HG02759 (cell line): ENCODE measurements around the gene TGFBR2.

Experiments used
- ATAC-seq: cut with Tn5 transposase; IDR thresholded peaks from one replicate; pipeline ENCODE4 v1.9.1; 2021; ENCODE audit warnings: mild to moderate bottlenecking, moderate library complexity; ENCODE audit not compliant: unreplicated experiment

The TGFBR2 gene

DNA sequence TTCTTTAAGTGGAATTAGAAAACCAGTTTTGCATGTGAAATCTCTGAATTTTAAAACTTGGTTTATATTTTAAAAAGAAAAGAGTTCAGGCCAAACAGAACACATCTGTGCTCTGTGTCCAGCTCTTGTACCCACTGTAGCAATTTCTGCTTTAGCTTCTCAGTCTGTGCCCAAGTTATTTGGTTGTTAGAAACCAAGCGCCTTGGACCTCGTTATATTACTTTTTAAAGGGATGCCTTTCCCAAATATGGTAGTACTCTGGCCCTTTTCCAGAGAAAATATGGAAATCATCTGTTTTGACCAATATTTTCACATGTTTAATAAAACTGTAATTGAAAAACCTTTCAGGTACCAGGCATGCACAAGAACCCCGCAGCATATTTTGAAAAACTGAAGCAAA is 27.3 kb downstream of the TGFBR2 start:
- no peak for ATAC-seq

- ATAC-seq = no peak
Observed at GRCh38 chr3:30634761-30635735, 28.6 kb downstream of the TGFBR2 start.

GRCh38 chr3:30637310-30638219 is 31.2 kb downstream of the TGFBR2 start:
- ATAC-seq = no peak

DNA sequence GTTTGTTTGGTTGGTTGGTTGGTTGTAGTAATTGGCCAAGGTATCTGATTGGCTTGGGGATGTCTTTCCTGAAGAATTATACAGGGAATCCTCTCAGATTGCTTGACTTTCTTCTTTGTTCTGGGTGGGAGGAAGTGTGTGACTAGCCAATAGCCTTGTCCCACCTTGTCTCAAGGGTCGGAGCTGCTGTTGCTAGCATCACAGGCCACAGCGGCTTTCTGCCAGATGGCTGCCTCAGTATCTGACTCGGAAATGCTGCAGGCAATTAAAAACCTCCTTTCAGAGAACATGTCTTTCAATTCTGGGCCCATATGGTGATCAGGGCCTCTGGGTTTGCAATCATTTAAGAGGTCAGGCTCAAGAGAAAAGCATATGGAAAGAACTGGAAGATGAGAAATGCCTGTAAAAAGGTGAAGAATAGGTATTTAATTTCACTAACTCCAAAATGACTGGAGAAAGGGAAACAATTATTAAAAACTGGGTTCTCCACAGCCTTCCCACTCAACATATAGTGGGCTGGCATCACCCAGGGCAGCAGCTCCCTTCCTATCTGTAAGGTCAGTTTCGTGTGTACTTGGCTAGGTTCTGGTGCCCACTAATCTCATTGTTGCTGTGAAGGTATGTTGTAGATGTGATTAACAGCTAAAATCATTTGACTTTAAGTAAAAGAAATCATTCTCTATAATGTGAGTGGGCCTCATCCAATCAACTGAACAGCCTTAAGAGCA is 32.4 kb downstream of the TGFBR2 start:
- no peak for ATAC-seq

DNA sequence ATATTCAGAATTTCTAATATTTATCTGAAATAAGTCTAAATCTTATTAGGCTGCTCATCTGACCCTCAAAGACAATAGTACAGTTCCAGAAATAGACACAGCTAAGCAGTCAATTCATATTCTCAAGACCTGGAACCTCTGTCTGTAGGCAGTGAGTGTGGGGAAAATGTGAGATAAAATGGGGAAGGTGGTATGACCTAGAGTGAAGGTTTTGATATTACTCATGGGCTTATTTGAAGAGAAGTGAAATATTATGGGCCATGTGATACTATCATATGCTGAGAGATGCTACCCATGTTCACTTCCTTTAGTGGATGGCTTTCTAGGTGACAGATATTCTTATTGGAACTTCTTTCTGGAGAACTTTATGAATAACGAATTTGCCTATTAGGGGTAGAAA is 33.5 kb downstream of the TGFBR2 start:
- ATAC-seq = peak; percentile 82

- ATAC-seq = no peak
Observed at GRCh38 chr3:30640851-30641250, 34.5 kb downstream of the TGFBR2 start.

- ATAC-seq = no peak
Observed at GRCh38 chr3:30641416-30642251, 35.2 kb downstream of the TGFBR2 start.

GRCh38 chr3:30642849-30643361 is 36.5 kb downstream of the TGFBR2 start:
- no peak for ATAC-seq

- no peak for ATAC-seq
Observed at GRCh38 chr3:30643763-30644462, 37.5 kb downstream of the TGFBR2 start.

GRCh38 chr3:30644615-30645014 is 38.2 kb downstream of the TGFBR2 start:
- ATAC-seq = peak; percentile 55

- no peak for ATAC-seq
Observed at GRCh38 chr3:30645077-30645476, 38.7 kb downstream of the TGFBR2 start.

DNA sequence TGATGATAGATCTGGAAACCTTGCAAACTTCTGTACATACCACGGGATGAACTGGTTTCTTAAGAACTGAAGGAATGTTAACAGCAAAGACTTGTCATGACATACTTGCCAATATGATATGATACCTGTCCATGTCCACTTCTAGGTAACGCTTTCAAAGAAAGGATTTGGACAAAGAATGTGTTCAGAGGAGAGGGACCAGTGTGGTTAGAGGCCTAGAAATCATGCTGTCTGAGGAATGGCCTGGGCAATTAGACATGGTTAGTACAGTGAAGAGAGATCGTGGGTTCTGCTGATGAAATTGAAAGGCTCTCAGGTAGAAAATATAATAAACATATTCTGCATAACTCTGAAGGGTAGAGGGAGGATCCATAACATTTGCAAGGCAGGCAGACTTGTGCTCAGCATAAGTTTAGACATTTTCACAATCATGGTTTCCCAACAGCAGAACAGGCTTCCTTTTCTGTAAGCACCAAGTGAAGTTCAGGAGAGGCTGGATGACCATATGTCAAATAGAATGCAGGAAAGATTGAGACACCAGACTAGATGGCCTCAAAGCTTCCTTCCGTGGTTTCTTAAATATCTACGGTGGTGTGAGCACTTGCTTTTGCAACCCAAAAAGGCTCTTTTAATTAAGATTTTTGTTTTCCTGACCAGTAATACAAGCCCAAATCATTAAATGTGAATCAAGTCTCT is 39.9 kb downstream of the TGFBR2 start:
- ATAC-seq = no peak

DNA sequence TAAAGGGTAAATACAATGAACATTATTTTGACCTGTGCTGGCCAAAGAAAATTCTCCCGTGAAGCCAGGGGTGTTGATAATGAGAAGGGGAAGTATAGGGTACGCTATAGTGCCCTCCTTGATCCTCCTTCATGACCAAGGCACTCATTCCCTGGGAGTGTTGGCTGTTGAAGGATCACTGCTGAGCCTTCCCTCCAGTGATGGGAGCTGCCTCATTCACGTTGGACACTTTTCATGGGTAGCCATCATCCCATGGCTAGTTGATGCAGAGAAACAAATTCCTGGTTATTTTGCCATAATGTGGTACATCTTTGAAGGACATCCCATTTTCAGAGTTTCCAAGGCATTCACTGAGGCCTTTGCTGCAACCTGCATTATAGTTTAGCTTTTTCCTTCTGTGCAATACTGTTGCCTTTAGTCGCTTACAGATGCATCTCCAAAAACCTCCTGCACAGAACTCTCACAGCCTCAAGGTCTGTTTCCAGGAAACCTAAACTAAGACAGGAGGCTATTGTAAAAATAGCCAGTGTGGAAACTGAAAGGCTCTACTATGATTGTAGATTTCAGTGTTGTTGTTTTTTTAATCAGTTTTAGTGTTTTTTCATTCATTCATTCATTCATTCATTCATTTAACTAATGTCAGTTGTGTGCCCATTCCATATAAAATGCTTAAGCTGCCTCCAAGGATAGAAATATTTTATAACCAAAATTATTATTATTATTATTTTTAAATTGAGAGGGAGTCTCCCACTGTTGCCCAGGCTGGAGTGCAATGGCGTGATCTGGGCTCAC is 40.8 kb downstream of the TGFBR2 start:
- no peak for ATAC-seq

- no peak for ATAC-seq
Observed at GRCh38 chr3:30648670-30649357, 42.4 kb downstream of the TGFBR2 start.

DNA sequence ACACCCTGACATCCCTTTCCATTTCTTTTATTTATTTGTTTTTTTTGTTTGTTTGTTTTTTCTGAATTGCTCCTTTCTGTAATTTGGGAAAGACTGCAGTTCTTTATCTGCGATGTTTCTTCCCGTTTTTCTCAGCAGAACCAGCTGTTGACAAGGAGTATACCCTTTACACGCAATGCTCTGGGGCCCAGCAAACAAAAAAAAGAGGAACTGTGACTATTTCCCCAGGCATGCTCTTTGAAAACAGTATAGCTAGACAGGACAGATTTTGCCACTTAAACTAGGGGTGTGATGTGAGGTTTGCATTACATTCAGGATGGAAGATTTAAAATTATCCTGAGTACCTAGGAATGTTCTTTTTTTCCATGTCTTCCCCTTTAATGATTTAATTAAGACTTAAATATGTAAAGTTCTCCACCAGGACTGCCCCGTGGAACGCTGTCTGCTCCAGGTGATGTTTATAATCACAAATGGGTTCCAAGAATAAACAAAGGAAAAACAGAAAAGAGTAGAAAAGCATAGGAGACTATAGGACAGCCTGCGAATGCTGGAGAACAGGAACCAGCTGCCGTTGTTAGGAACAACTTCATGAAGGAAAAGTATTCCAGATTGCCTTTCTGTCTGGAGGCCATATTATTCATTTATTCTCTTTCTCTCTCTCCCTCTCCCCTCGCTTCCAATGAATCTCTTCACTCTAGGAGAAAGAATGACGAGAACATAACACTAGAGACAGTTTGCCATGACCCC is 43.3 kb downstream of the TGFBR2 start:
- ATAC-seq = peak; percentile 74

GRCh38 chr3:30650348-30650995 is 44.1 kb downstream of the TGFBR2 start:
- ATAC-seq = no peak
